Measurements from ENCODE around the gene ARVCF.

ARVCF gene

DNA sequence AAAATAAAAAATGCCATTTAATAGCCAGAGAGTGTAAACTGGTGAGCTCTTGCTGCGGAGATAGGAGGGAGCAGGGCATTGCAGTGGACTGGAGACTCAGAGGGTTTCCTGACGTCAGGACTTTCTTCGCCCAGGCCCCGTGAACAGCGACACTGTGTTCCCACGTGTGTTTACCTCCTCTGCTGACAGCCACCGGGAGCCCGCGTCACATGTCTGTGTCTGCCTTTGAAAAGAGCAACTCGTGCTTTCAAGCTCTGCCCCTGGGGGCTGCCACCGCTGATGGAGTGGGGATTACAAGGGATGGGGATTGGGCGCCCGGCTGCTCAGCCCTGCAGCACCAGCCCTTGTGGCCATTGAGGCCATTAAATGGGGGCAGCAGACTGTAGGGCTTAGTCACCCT lies 7.6 kb upstream of the ARVCF start:
- H3K4me3 ChIP-seq (ENCODE audit: low read depth, low read length) = no peak overlapping the region
- ChIA-PET CTCF (interaction anchor here (0.6 to 1.8 kb wide), 4 partner anchors 9 to 54 kb away, joined by 3 to 6 read pairs (median 4); no protein-coding TSS in a partner anchor), POLR2A (no interaction called here)
- DNase-seq (ENCODE audit: low read depth, low spot score) = no peak
- no peak for TF ChIP-seq CTCF (IDR thresholded peaks at IDR 0.05; ENCODE audit: insufficient read depth, low read length, missing control alignments)

- no peak for DNase-seq (ENCODE audit: low read depth, low spot score)
- H3K4me3 ChIP-seq (ENCODE audit: low read depth, low read length) = no peak overlapping the region
- TF ChIP-seq CTCF (IDR thresholded peaks at IDR 0.05; ENCODE audit: insufficient read depth, low read length, missing control alignments) = no peak
- CTCF ChIA-PET = no interaction called here
- POLR2A ChIA-PET = no interaction called here
Observed at GRCh38 chr22:20022978-20023613, 6.5 kb upstream of the ARVCF start.

DNA sequence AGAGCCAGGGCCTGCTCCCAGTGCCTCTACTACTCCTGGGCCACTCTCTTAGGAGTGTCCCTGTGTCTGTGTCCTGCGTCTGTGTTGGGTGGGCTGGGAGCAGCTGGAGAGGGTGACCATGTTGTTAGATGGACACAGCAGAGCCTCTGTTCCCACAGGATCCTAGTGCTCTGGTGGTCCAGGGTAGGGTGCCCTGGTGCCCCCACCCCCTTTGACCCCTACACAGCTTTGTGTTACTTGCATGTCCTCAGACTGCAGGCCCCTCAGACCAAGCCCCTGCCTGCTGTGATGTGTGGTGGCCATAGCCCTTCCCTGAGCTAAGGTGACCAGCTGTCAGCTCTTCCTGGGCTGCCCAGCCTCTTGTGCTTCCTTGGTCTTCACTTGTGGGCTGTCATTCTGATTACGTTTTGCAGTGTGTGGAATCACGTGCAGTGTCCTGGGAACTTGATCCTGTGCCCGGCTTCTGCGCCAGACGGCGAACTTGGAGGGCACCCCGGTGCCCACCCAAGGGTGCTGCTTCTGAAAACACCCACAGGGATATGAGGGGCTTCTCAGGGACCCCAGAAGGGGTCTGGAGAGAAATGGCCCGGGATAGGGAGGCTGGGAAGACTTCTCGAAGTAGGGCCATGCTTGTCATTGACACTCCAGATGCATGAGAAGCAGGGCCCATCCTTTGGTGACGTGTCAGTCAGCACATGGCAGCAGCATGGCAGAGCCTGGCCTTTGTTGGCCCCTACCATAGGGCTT lies 5.8 kb upstream of the ARVCF start:
- ChIA-PET CTCF (interaction anchor here (0.8 to 1.8 kb wide), 3 partner anchors 9 to 53 kb away, joined by 3 to 5 read pairs (median 5); no protein-coding TSS in a partner anchor), POLR2A (no interaction called here)
- DNase-seq (ENCODE audit: low read depth, low spot score) = no peak
- TF ChIP-seq CTCF (IDR thresholded peaks at IDR 0.05; ENCODE audit: insufficient read depth, low read length, missing control alignments) = no peak
- peak overlapping the region; percentile 90 for H3K4me3 ChIP-seq (ENCODE audit: low read depth, low read length)

GRCh38 chr22:20021196-20022181 lies 4.9 kb upstream of the ARVCF start:
- peak; percentile 2 for DNase-seq (ENCODE audit: low read depth, low spot score)
- ChIA-PET POLR2A (interaction anchor here (0.9 kb wide), 1 partner anchor 290 kb away, joined by 4 read pairs; no protein-coding TSS in a partner anchor), CTCF (interaction anchor here (0.8 to 1.8 kb wide), 4 partner anchors 8 to 52 kb away, joined by 3 to 5 read pairs (median 4); no protein-coding TSS in a partner anchor)
- H3K4me3 ChIP-seq (ENCODE audit: low read depth, low read length) = peak overlapping the region; percentile 90
- peak; percentile 2 for TF ChIP-seq CTCF (IDR thresholded peaks at IDR 0.05; ENCODE audit: insufficient read depth, low read length, missing control alignments)

DNA sequence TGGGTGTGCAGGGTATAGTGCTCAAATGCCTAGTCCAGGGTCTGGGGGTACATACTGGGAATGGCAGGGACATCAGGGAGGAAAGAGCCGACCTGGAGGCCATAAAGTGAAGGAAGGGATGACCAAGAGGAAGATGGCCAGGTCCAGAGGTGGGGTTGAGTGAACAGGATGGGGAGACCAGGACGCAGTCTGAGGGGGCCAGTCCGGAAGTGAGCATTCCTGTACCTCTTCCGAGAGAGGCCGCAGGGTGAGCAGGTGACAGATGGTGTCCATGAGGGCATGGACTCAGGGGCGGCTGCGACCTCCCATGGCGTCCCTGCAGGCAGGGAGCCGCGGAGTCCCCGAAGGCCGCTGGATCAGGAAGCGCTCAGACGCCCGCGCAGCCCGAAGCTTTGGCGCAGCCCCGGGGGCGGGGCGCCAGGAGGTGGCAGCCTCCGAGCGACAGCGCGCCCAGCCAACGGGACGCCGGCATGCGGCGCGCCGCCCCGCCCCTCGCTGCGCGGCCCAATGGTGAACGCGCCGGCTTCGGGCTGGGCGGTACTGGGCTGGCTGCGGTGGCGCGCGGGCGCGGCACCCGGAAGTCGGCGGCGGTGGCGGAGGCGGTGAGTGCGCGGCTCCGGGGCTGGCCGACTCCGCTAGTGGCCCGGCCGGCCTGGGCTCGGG lies 4.0 kb upstream of the ARVCF start, which contains the start of gene TANGO2:
Gene TANGO2 (plus strand): TSS at position 578 of the 663 bp plus-strand sequence. CDS start 15,689 bp downstream, outside the sequence.
- CTCF ChIA-PET = interaction anchor here (1.5 to 1.8 kb wide), 2 partner anchors 13 to 50 kb away, joined by 3 to 5 read pairs; no protein-coding TSS in a partner anchor
- H3K4me3 ChIP-seq (ENCODE audit: low read depth, low read length) = peak within 1 kb of the TSS; percentile 90
- no peak for TF ChIP-seq CTCF (IDR thresholded peaks at IDR 0.05; ENCODE audit: insufficient read depth, low read length, missing control alignments)
- POLR2A ChIA-PET = interaction anchor here (0.9 kb wide), 1 partner anchor 289 kb away, joined by 4 read pairs; no protein-coding TSS in a partner anchor
- peak; percentile 14 for DNase-seq (ENCODE audit: low read depth, low spot score)
